Measurements from ENCODE around the gene GBGT1.

Gene GBGT1

GRCh38 chr9:133116346-133117231 is 47.1 kb downstream of the GBGT1 start:
- Histone ChIP-seq H4K20me1 (ENCODE audit: insufficient read depth, low read length) (peaks cover 83% of the 10 kb centered on the region), H3K27ac (ENCODE audit: low read length) (no peak overlapping the region), H3K4me3 (ENCODE audit: low read depth in 1 of 2, low read length in 2 of 2) (no peak overlapping the region), H3K36me3 (ENCODE audit: insufficient read depth, low read length) (peaks cover 12% of the 10 kb centered on the region), H3K79me2 (ENCODE audit: insufficient read depth, low read length) (peaks cover 65% of the 10 kb centered on the region), H3K4me1 (ENCODE audit: insufficient read depth, low read length) (peaks cover 20% of the 10 kb centered on the region), H3K9me3 (ENCODE audit: insufficient read depth, low read length, severe bottlenecking) (no peaks in the 10 kb centered on the region), H3K9ac (ENCODE audit: low read depth, low read length) (no peak overlapping the region), H3K4me2 (ENCODE audit: insufficient read depth, low read length) (no peak overlapping the region), H2AFZ (ENCODE audit: low read depth, low read length) (no peak overlapping the region), H3K27me3 (ENCODE audit: insufficient read depth, low read length, poor library complexity) (no peaks in the 10 kb centered on the region)
- no peak for DNase-seq
- ATAC-seq (ENCODE audit: insufficient read depth, low read depth): no peak
- TF ChIP-seq EZH2 (IDR thresholded peaks at IDR 0.05; ENCODE audit: borderline replicate concordance, low read depth, low read length, severe bottlenecking): no peak
- TF ChIP-seq CTCF (IDR thresholded peaks at IDR 0.05; ENCODE audit: borderline replicate concordance, extremely low read depth, low read length, poor library complexity, severe bottlenecking): no peak

- Histone ChIP-seq H3K79me2 (ENCODE audit: insufficient read depth, low read length) (peaks cover 65% of the 10 kb centered on the region), H3K4me3 (ENCODE audit: low read depth in 1 of 2, low read length in 2 of 2) (no peak overlapping the region), H3K9ac (ENCODE audit: low read depth, low read length) (no peak overlapping the region)
Measured at GRCh38 chr9:133115604-133116345, 47.9 kb downstream of the GBGT1 start.

GRCh38 chr9:133114886-133115603 is 48.7 kb downstream of the GBGT1 start:
- H2AFZ ChIP-seq (ENCODE audit: low read depth, low read length): no peak overlapping the region
- H3K4me2 ChIP-seq (ENCODE audit: insufficient read depth, low read length): no peak overlapping the region
- peaks cover 18% of the 10 kb centered on the region for H3K36me3 ChIP-seq (ENCODE audit: insufficient read depth, low read length)
- no peak overlapping the region for H3K4me3 ChIP-seq (ENCODE audit: low read depth in 1 of 2, low read length in 2 of 2)
- ATAC-seq (ENCODE audit: insufficient read depth, low read depth): no peak
- no peaks in the 10 kb centered on the region for H3K9me3 ChIP-seq (ENCODE audit: insufficient read depth, low read length, severe bottlenecking)
- H3K27ac ChIP-seq (ENCODE audit: low read length): no peak overlapping the region
- H3K9ac ChIP-seq (ENCODE audit: low read depth, low read length): no peak overlapping the region
- no peak for DNase-seq
- H3K79me2 ChIP-seq (ENCODE audit: insufficient read depth, low read length): peaks cover 60% of the 10 kb centered on the region
- no peak for TF ChIP-seq CTCF (IDR thresholded peaks at IDR 0.05; ENCODE audit: borderline replicate concordance, extremely low read depth, low read length, poor library complexity, severe bottlenecking)
- H3K4me1 ChIP-seq (ENCODE audit: insufficient read depth, low read length): peaks cover 7% of the 10 kb centered on the region
- no peaks in the 10 kb centered on the region for H3K27me3 ChIP-seq (ENCODE audit: insufficient read depth, low read length, poor library complexity)
- peaks cover 81% of the 10 kb centered on the region for H4K20me1 ChIP-seq (ENCODE audit: insufficient read depth, low read length)

More at GRCh38 chr9:133115604-133116345, 47.9 kb downstream of the GBGT1 start:
- Histone ChIP-seq H3K4me1 (ENCODE audit: insufficient read depth, low read length) (peaks cover 14% of the 10 kb centered on the region), H3K36me3 (ENCODE audit: insufficient read depth, low read length) (peaks cover 14% of the 10 kb centered on the region), H3K27me3 (ENCODE audit: insufficient read depth, low read length, poor library complexity) (no peaks in the 10 kb centered on the region), H3K4me2 (ENCODE audit: insufficient read depth, low read length) (no peak overlapping the region), H4K20me1 (ENCODE audit: insufficient read depth, low read length) (peaks cover 82% of the 10 kb centered on the region), H3K27ac (ENCODE audit: low read length) (no peak overlapping the region), H2AFZ (ENCODE audit: low read depth, low read length) (no peak overlapping the region), H3K9me3 (ENCODE audit: insufficient read depth, low read length, severe bottlenecking) (no peaks in the 10 kb centered on the region)
- no peak for DNase-seq
- no peak for TF ChIP-seq CTCF (IDR thresholded peaks at IDR 0.05; ENCODE audit: borderline replicate concordance, extremely low read depth, low read length, poor library complexity, severe bottlenecking)
- TF ChIP-seq EZH2 (IDR thresholded peaks at IDR 0.05; ENCODE audit: borderline replicate concordance, low read depth, low read length, severe bottlenecking): no peak
- no peak for ATAC-seq (ENCODE audit: insufficient read depth, low read depth)

Measured in DND-41 (cell line).